ENCODE data around the gene C16orf87.
"Not testable (repeated sequence)": the region's sequence is repeated elsewhere in the genome, so short reads cannot be mapped to it uniquely, and the experiment has no call there.

The C16orf87 gene
- total RNA-seq, result 11.5 to 13.8 reads per million in 2 donors

- peak; percentile 89 for DNase-seq
Measured at GRCh38 chr16:46830902-46831647, at the start of gene C16orf87. TSS of gene C16orf87 (minus strand) at chr16:46831180. CDS start at chr16:46831149, 31 bp downstream.

GRCh38 chr16:46875243-46875642 is 44.3 kb upstream of the C16orf87 start:
- no peak for DNase-seq

GRCh38 chr16:46873201-46873600 is 42.2 kb upstream of the C16orf87 start:
- no peak for DNase-seq

GRCh38 chr16:46871597-46871996 is 40.6 kb upstream of the C16orf87 start:
- DNase-seq, result no peak

DNA sequence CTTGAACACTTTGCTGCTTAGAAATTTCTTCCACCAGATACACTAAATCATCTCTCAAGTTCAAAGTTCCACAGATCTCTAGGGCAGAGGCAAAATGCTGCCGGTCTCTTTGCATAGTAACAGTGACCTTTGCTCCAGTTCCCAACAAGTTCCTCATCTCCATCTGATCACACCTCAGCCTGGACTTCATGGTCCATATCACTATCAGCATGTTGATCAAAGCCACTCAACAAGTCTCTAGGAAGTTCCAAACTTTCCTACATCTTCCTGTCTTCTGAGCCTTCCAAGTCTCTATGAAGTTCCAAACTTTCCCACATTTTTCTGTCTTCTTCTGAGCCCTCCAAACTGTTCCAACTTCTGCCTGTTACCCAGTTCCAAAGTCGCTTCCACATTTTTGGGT is 37.9 kb upstream of the C16orf87 start:
- DNase-seq, result not testable (repeated sequence)

- DNase-seq, result not testable (repeated sequence)
Measured at GRCh38 chr16:46867486-46867885, 36.5 kb upstream of the C16orf87 start.

DNA sequence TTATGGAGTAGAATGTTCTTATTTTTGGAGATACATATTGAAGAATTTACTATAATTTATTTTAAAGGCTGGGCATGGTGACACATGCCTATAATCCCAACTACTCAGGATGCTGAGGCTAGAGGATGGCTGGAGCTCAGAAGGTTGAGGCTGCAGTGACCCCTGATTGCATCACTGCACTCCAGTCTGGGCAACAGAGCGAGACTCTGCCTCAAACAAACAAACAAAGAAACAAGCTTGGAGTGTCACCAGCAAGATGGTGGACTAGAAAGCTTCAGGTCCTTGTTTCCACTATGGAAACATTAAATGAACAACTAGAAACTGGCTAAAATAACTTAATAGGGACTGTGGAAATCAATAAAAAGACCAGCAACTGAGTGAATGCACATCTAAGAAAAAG is 35.3 kb upstream of the C16orf87 start:
- DNase-seq, result no peak

DNA sequence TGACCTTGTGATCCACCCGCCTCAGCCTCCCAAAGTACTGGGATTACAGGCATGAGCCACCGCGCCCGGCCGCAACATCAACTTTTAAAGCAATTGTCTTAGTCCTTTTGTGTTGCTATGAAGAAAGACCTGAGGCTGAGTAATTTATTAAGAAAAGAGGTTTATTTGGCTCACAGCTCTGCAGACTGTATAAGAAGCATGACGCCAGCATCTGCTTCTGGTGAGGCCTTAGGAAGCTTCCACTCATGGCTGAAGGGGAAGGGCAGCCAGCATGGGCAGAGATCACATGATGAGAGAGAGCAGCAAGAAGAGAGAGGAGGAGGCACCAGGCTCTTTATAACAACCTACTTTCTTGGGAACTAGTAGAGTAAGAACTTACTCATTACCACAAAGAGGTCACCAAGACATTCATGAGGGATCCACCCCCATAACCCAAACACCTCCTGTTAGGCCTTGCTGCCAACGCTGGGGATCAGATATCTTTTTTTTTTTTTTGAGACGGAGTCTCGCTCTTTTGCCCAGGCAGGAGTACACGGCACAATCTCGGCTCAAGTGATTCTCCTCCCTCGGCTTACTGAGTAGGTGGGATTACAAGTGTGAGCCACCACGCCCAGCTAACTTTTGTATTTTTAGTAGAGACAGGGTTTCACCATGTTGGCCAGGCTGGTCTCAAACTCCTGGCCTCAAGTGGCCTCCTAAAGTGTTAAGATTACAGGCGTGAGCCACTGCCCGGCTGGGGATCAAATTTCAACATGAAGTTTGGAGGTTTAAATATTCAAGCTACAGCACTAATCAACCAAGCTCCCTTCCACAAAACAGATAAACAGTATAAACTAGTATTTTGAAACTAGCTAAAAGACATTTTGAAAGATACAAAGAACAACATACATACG is 31.8 kb upstream of the C16orf87 start:
- DNase-seq, result no peak

DNA sequence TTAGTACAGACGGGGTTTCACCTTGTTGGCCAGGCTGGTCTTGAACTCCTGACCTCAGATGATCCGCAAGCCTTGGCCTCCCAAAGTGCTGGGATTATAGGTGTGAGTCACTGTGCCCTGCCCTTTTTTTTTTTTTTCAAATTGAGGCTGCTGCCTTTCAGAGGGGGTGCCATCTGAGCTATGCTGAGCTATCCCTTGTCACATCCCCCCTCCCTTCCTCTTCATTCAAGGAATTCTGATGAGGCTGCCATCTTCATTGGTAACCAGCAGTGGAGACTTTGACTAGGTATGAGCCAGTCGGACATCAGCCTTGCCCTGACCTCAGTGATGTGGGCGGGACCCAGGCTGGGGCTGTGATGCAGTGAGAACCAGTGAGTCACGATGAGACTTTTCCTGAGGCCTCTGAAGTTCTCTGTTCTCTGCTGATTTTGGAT is 28.8 kb upstream of the C16orf87 start:
- DNase-seq, result no peak

DNA sequence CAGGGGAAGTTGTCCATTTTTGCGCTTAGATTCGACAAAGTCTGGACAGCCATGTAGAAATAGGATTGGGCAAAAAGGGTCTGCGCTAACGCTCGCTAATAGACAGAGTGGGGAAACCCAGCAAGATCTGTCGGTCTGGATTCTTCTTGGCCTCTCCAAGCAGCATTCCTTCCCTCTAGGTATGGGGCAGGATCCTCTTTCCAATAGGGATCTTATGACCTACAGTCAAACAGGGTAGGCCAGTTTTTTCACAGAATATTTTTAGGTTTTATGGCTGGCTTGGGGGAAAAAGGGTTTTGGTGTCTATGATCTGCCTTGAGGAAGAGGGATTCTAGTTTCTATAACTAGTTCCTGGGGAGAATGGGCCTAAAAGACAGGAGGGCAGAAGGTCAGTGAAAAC is 27.2 kb upstream of the C16orf87 start:
- no peak for DNase-seq

- DNase-seq, result no peak
Measured at GRCh38 chr16:46857368-46857945, 26.5 kb upstream of the C16orf87 start.

GRCh38 chr16:46855389-46855788 is 24.4 kb upstream of the C16orf87 start:
- DNase-seq, result no peak

DNA sequence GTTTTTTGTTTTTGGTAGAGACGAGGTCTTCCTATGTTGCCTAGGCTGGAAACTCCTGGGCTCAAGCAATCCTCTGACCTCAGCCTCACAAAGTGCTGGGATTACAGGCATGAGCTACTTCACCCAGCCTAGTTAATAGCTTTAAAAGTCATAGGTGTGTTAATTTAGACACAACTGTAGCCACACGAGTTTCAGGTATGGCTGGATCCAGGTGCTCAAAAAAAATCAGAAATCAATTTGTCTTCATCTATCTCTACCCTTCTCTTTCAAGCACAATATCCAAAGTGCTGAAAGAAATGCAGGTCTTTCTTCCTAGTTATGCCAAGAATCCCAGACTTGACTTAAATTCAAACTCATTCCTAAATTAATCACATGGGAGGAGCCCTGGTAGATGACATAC is 23.9 kb upstream of the C16orf87 start:
- no peak for DNase-seq

DNA sequence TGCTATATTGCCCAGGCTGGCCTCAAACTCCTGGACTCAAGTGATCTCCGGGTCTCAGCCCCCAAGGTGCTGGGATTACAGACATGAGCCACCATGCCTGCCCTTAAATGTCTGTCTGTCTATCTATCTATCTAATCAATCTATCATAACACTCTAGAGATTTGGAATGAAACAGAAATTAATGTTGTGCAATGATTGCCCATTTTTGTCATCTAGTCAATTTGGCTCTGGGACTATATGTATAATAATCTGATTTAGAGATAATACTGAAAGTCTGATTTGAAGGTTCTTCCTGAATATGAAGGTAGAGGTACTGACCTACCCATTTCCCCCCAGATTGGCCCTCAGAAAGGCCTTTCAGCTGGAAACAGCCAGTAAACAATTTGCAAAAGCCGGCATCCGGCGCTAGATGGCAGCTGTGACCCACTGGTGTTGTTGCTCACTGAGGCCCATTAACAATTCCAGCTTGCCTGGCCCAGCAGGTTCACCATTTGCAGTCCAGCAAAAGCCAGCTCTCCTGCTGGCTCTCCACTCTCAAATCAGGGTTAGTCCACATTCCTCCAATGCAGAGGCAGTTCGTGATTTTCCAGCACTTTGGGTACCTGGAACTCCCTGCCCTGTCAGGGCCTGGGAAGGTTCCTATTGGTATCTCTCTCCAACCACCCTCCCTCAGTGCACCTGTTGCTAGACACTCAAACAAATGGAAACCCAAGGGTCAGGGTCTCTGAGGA is 22.9 kb upstream of the C16orf87 start:
- DNase-seq, result no peak

GRCh38 chr16:46852130-46852529 is 21.1 kb upstream of the C16orf87 start:
- DNase-seq, result no peak

- no peak for DNase-seq
Measured at GRCh38 chr16:46850619-46851555, 19.9 kb upstream of the C16orf87 start.

- no peak for DNase-seq
Measured at GRCh38 chr16:46848768-46849764, 18.1 kb upstream of the C16orf87 start.

DNA sequence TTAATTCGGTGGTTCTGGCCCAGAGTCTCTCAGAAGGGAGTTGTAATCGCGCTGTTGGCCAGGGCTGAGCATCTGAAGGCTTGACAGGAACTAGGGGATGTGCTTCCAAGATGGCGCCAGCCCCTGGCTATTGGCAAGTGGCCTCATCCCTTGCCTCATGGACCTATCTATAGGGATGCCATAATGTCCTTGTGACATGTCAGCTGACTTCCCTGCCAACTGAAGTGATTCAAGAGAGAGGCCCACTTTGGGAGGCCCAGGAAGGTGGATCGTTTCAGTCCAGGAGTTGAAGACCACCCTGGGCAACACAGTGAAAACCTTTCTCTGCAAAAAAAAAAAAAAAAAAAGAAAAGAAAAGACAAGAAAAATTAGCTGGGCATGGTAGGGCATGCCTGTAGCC is 15.0 kb upstream of the C16orf87 start:
- DNase-seq, result no peak

GRCh38 chr16:46844771-46845170 is 13.8 kb upstream of the C16orf87 start:
- DNase-seq, result no peak

Measured in activated gamma-delta T cell (primary cell).